Cardiac muscle cell (in vitro differentiated cells and primary cell): ENCODE results near the gene ZMYND15. TPM values are rescaled to one million over a fixed set of nuclear protein-coding genes. Genes with fewer than 3 reads are reported as not detected.

Experiments
- DNase-seq, 2 donors: peaks; one replicate each; pipeline versions ENCODE4 v3.0.0 to v3.0.0-alpha.2; 2010 to 2017; ENCODE audit warnings: low read depth in 1 of 2, low spot score in 1 of 2
- H3K27ac ChIP-seq: fragments of 200-600 bp; sonication (generic); 2 replicates; pipeline ENCODE4 v1.5.1; 2016
- H3K27me3 ChIP-seq: fragments of 200-600 bp; sonication (generic); 2 replicates; pipeline ENCODE4 v1.6.0; 2016; ENCODE audit warnings: control low read depth
- H3K36me3 ChIP-seq: fragments of 200-600 bp; sonication (generic); 2 replicates; pipeline ENCODE4 v1.5.1; 2016; ENCODE audit warnings: control low read depth
- H3K4me1 ChIP-seq: fragments of 200-600 bp; sonication (generic); 2 replicates; pipeline ENCODE4 v1.8.1; 2017; ENCODE audit warnings: low read depth, mild to moderate bottlenecking, mixed run types
- H3K4me3 ChIP-seq: fragments of 200-600 bp; sonication (generic); 2 replicates; pipeline ENCODE4 v1.5.1; 2016; ENCODE audit warnings: mild to moderate bottlenecking
- H3K9me3 ChIP-seq: fragments of 200-600 bp; sonication (generic); 2 replicates; pipeline ENCODE4 v1.5.1; 2017; ENCODE audit warnings: low read depth, mild to moderate bottlenecking, control low read depth
- CTCF ChIP-seq: IDR thresholded peaks from 2 replicates; pipeline ENCODE4 v1.5.1; 2012; ENCODE audit warnings: low read depth, mild to moderate bottlenecking, low read length
- polyA plus RNA-seq: library from polyadenylated mRNA; unstranded; fragments of >200 nt; fragmentation: Nextera tagmentation; extraction: Ambion mirVana; gene quantifications from 2 replicates; pipeline ENCODE4 v1.2.1, GENCODE V29; 2016
- total RNA-seq: library from RNA; depleted of rRNA; stranded (reverse); fragments of >200 nt; gene quantifications from 2 replicates; pipeline ENCODE4 v1.2.3, GENCODE V29; 2016

The ZMYND15 gene
- total and polyA plus RNA-seq, 2 experiments from 2014 or later: not detected

- H3K9me3 ChIP-seq: no peaks in the 10 kb centered on the region
- no peak for DNase-seq
- TF ChIP-seq CTCF: no peak
- peak overlapping the region; percentile 47 for H3K4me3 ChIP-seq
- H3K27me3 ChIP-seq: peaks cover 10% of the 10 kb centered on the region
- H3K36me3 ChIP-seq: no peaks in the 10 kb centered on the region
- H3K27ac ChIP-seq: peak overlapping the region; percentile 58
- no peaks in the 10 kb centered on the region for H3K4me1 ChIP-seq
Observed at GRCh38 chr17:4789701-4789950, 50.0 kb downstream of the ZMYND15 start.

GRCh38 chr17:4789951-4790704 is 50.5 kb downstream of the ZMYND15 start:
- H3K9me3 ChIP-seq: no peaks in the 10 kb centered on the region
- H3K36me3 ChIP-seq: no peaks in the 10 kb centered on the region
- TF ChIP-seq CTCF: peak; percentile 63
- peak; percentile 90 to 91 for DNase-seq
- peak overlapping the region; percentile 47 for H3K4me3 ChIP-seq
- H3K27me3 ChIP-seq: peaks cover 10% of the 10 kb centered on the region
- peak overlapping the region; percentile 58 for H3K27ac ChIP-seq
- H3K4me1 ChIP-seq: no peaks in the 10 kb centered on the region

- no peaks in the 10 kb centered on the region for H3K9me3 ChIP-seq
- H3K27ac ChIP-seq: no peak overlapping the region
- H3K4me3 ChIP-seq: peak overlapping the region; percentile 47
- DNase-seq: no peak
- H3K4me1 ChIP-seq: no peaks in the 10 kb centered on the region
- no peak for TF ChIP-seq CTCF
- peaks cover 9% of the 10 kb centered on the region for H3K27me3 ChIP-seq
- no peaks in the 10 kb centered on the region for H3K36me3 ChIP-seq
Observed at GRCh38 chr17:4790705-4791088, 51.1 kb downstream of the ZMYND15 start.

GRCh38 chr17:4795168-4795567 is 55.5 kb downstream of the ZMYND15 start:
- no peaks in the 10 kb centered on the region for H3K4me1 ChIP-seq

More at GRCh38 chr17:4795168-4795567, 55.5 kb downstream of the ZMYND15 start:
- TF ChIP-seq CTCF: no peak
- no peak overlapping the region for H3K27ac ChIP-seq
- H3K27me3 ChIP-seq: no peaks in the 10 kb centered on the region
- no peak for DNase-seq
- H3K4me3 ChIP-seq: no peak overlapping the region
- no peaks in the 10 kb centered on the region for H3K9me3 ChIP-seq
- H3K36me3 ChIP-seq: no peaks in the 10 kb centered on the region

Other genes with a start within 250 kb of the ZMYND15 start
- 1.0 and 3.5 TPM in 2 replicates for gene SPNS2, start 241.0 kb upstream of the ZMYND15 start, total RNA-seq
- 1.6 and 1.7 TPM in 2 replicates for gene SPNS2, start 241.0 kb upstream of the ZMYND15 start, polyA plus RNA-seq
- gene MYBBP1A, start 184.4 kb upstream of the ZMYND15 start, total RNA-seq: 47.4 and 57.1 TPM in 2 replicates
- gene MYBBP1A, start 184.4 kb upstream of the ZMYND15 start, polyA plus RNA-seq: 51.5 and 69.3 TPM in 2 replicates
- gene GGT6, start 179.3 kb upstream of the ZMYND15 start, total RNA-seq: not detected in 2 replicates
- not detected in 2 replicates for gene GGT6, start 179.3 kb upstream of the ZMYND15 start, polyA plus RNA-seq
- 176 and 184 TPM in 2 replicates for gene SMTNL2, start 155.3 kb upstream of the ZMYND15 start, total RNA-seq
- 269 TPM in 2 replicates for gene SMTNL2, start 155.3 kb upstream of the ZMYND15 start, polyA plus RNA-seq
- 0.71 and 1.1 TPM in 2 replicates for gene ALOX15, start 98.2 kb upstream of the ZMYND15 start, total RNA-seq
- gene ALOX15, start 98.2 kb upstream of the ZMYND15 start, polyA plus RNA-seq: 1.5 TPM in 1 of 2 replicates, not detected in the other
- gene PELP1, start 35.7 kb upstream of the ZMYND15 start, total RNA-seq: 47.3 and 63.2 TPM in 2 replicates
- gene PELP1, start 35.7 kb upstream of the ZMYND15 start, polyA plus RNA-seq: 52.6 and 77.7 TPM in 2 replicates
- 14.4 and 17.3 TPM in 2 replicates for gene ARRB2, start 29.2 kb upstream of the ZMYND15 start, total RNA-seq
- gene ARRB2, start 29.2 kb upstream of the ZMYND15 start, polyA plus RNA-seq: 23.3 and 33.0 TPM in 2 replicates
- gene MED11, start 8.4 kb upstream of the ZMYND15 start, total RNA-seq: 36.8 and 47.7 TPM in 2 replicates
- gene MED11, start 8.4 kb upstream of the ZMYND15 start, polyA plus RNA-seq: 39.1 and 40.8 TPM in 2 replicates
- gene CXCL16, start 95 bp downstream of the ZMYND15 start, total RNA-seq: 0.60 and 0.66 TPM in 2 replicates
- 0.89 and 1.2 TPM in 2 replicates for gene CXCL16, start 95 bp downstream of the ZMYND15 start, polyA plus RNA-seq
- gene TM4SF5, start 32.1 kb downstream of the ZMYND15 start, total RNA-seq: not detected in 2 replicates
- not detected in 2 replicates for gene TM4SF5, start 32.1 kb downstream of the ZMYND15 start, polyA plus RNA-seq
- gene VMO1, start 46.5 kb downstream of the ZMYND15 start, total RNA-seq: 0.78 and 2.2 TPM in 2 replicates
- 1.1 and 1.2 TPM in 2 replicates for gene VMO1, start 46.5 kb downstream of the ZMYND15 start, polyA plus RNA-seq
- not detected in 2 replicates for gene GLTPD2, start 49.1 kb downstream of the ZMYND15 start, total RNA-seq
- gene GLTPD2, start 49.1 kb downstream of the ZMYND15 start, polyA plus RNA-seq: 4.1 and 5.4 TPM in 2 replicates
- gene PSMB6, start 56.3 kb downstream of the ZMYND15 start, total RNA-seq: 136 and 260 TPM in 2 replicates
- gene PSMB6, start 56.3 kb downstream of the ZMYND15 start, polyA plus RNA-seq: 409 and 580 TPM in 2 replicates
- gene PLD2, start 67.3 kb downstream of the ZMYND15 start, total RNA-seq: 15.0 and 18.3 TPM in 2 replicates
- 12.4 and 16.8 TPM in 2 replicates for gene PLD2, start 67.3 kb downstream of the ZMYND15 start, polyA plus RNA-seq
- gene MINK1, start 93.5 kb downstream of the ZMYND15 start, total RNA-seq: 31.3 and 47.7 TPM in 2 replicates
- gene MINK1, start 93.5 kb downstream of the ZMYND15 start, polyA plus RNA-seq: 27.1 and 35.9 TPM in 2 replicates
- gene C17orf107, start 159.7 kb downstream of the ZMYND15 start, total RNA-seq: 1.7 and 7.4 TPM in 2 replicates
- 1.3 and 1.6 TPM in 2 replicates for gene C17orf107, start 159.7 kb downstream of the ZMYND15 start, polyA plus RNA-seq
- 0.35 and 1.5 TPM in 2 replicates for gene CHRNE, start 163.3 kb downstream of the ZMYND15 start, total RNA-seq
- gene CHRNE, start 163.3 kb downstream of the ZMYND15 start, polyA plus RNA-seq: 0.32 and 1.1 TPM in 2 replicates
- gene GP1BA, start 192.4 kb downstream of the ZMYND15 start, total RNA-seq: not detected in 2 replicates
- gene GP1BA, start 192.4 kb downstream of the ZMYND15 start, polyA plus RNA-seq: 0.61 and 0.81 TPM in 2 replicates
- 118 and 127 TPM in 2 replicates for gene SLC25A11, start 200.2 kb downstream of the ZMYND15 start, total RNA-seq
- 223 and 229 TPM in 2 replicates for gene SLC25A11, start 200.2 kb downstream of the ZMYND15 start, polyA plus RNA-seq
- gene RNF167, start 200.4 kb downstream of the ZMYND15 start, total RNA-seq: 67.4 and 73.4 TPM in 2 replicates
- 71.4 and 77.1 TPM in 2 replicates for gene RNF167, start 200.4 kb downstream of the ZMYND15 start, polyA plus RNA-seq
- gene PFN1, start 208.7 kb downstream of the ZMYND15 start, total RNA-seq: 1,337 and 2,688 TPM in 2 replicates
- gene PFN1, start 208.7 kb downstream of the ZMYND15 start, polyA plus RNA-seq: 1,185 and 1,476 TPM in 2 replicates
- gene ENO3, start 211.3 kb downstream of the ZMYND15 start, total RNA-seq: 595 and 1,068 TPM in 2 replicates
- 955 and 1,853 TPM in 2 replicates for gene ENO3, start 211.3 kb downstream of the ZMYND15 start, polyA plus RNA-seq
- gene SPAG7, start 228.0 kb downstream of the ZMYND15 start, total RNA-seq: 199 and 227 TPM in 2 replicates
- gene SPAG7, start 228.0 kb downstream of the ZMYND15 start, polyA plus RNA-seq: 394 and 399 TPM in 2 replicates
- gene CAMTA2, start 247.8 kb downstream of the ZMYND15 start, total RNA-seq: 10.5 and 11.6 TPM in 2 replicates
- 17.8 and 18.3 TPM in 2 replicates for gene CAMTA2, start 247.8 kb downstream of the ZMYND15 start, polyA plus RNA-seq